GM13976 (cell line): ENCODE results near the gene PGRMC2.

ENCODE experiments used
- DNase-seq: peaks from one replicate; pipeline ENCODE4 v3.0.0; 2012; ENCODE audit warnings: low spot score
- in situ Hi-C: fragments of 300-500 bp; cut with MboI; formaldehyde crosslinking; loops from one replicate; pipeline ENCODE4 v1.12.0; 2022; ENCODE audit warnings: low sequenced_read_pairs, mixed read lengths, inconsistent platforms; ENCODE audit not compliant: unreplicated experiment
- TF ChIP-seq, protein P1 (sequence below): IDR thresholded peaks from 2 replicates; pipeline ENCODE4 v1.5.1; 2012; ENCODE audit warnings: borderline replicate concordance, mild to moderate bottlenecking; ENCODE audit not compliant: insufficient read depth; ENCODE audit errors: extremely low read depth, missing control alignments, control extremely low read depth

Gene PGRMC2

GRCh38 chr4:128301979-128302378 lies 14.4 kb upstream of the PGRMC2 start:
- TF ChIP-seq, protein P1, sequence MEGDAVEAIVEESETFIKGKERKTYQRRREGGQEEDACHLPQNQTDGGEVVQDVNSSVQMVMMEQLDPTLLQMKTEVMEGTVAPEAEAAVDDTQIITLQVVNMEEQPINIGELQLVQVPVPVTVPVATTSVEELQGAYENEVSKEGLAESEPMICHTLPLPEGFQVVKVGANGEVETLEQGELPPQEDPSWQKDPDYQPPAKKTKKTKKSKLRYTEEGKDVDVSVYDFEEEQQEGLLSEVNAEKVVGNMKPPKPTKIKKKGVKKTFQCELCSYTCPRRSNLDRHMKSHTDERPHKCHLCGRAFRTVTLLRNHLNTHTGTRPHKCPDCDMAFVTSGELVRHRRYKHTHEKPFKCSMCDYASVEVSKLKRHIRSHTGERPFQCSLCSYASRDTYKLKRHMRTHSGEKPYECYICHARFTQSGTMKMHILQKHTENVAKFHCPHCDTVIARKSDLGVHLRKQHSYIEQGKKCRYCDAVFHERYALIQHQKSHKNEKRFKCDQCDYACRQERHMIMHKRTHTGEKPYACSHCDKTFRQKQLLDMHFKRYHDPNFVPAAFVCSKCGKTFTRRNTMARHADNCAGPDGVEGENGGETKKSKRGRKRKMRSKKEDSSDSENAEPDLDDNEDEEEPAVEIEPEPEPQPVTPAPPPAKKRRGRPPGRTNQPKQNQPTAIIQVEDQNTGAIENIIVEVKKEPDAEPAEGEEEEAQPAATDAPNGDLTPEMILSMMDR: no peak
- DNase-seq: no peak
- in situ Hi-C loops: no loop called here

DNA sequence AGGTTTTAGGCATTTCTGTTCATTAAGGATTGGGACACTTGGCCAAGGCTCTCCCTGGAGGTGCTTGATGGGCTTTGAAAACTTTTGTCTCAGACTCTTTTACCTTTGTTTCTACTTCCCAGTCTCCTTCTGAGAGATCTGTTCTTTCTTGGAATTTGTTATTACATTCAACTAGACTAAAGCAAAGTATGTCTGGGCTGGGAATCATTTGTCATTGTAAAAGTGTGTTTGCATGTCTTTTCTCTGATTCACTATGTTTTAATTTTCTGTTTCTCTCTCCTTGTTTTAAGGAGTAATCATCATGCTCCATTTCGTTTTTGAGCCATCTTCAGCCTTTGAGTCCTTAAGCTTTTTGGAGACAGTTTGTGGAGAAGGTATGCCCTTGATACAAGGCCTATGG lies 12.2 kb upstream of the PGRMC2 start:
- in situ Hi-C loops: no loop called here
- TF ChIP-seq, protein P1: no peak
- DNase-seq: no peak

GRCh38 chr4:128298852-128299251 lies 11.2 kb upstream of the PGRMC2 start:
- no peak for DNase-seq
- in situ Hi-C loops: no loop called here
- TF ChIP-seq, protein P1: no peak

DNA sequence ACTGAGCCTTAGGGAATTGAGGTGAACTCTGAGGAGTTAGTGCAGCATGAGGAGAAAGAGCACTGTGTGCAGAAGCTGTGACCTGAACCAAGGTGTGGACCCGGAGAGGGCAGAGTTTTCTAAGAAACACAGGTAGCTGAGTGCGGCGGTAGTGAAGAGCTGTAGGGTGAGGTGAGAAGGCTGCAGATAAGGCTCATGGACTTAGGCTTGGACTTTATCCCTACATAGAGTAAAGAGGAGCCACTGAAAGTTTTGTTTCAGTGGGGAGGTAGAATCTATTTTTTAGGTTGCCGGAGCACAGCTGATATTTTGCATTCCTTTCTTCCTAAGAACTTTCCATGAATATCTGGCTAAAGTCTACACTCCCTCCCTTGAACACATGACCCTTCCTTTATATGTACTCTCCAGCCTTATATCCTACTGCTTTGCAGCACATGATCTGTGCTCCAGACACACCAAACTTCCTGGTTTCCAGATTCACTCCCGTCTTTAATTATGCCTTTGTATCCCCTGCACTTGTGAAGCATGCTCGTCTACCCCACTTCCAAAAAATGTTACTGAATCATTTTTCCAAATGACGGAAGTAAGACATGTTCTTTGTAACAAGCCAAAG lies 10.6 kb upstream of the PGRMC2 start:
- no peak for DNase-seq
- TF ChIP-seq, protein P1: no peak
- in situ Hi-C loops: no loop called here

GRCh38 chr4:128295255-128295654 lies 7.6 kb upstream of the PGRMC2 start:
- DNase-seq: no peak
- in situ Hi-C loops: no loop called here
- TF ChIP-seq, protein P1: no peak

DNA sequence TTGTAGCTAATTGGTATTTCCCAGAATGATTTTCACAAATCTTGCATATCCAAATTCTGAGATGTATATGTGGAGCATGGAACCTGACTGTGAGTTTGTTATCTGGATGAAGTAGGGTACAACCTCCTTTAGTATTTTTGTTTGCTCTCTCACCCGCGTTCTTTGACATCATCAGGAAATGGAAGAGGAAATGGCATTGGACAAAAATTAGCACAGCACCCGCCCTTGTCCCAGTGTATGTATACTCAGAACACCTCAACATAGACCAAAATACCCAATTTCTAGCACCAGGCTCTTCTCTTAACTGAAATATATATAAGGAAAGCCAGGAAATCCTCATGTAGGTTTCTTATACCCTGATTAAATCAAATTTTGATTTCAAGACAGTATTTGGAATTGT lies 6.9 kb upstream of the PGRMC2 start:
- no peak for DNase-seq
- in situ Hi-C loops: no loop called here
- TF ChIP-seq, protein P1: no peak
